ENCODE measurements around the gene AKR1C2.
"Not testable (repeated sequence)": the region's sequence is repeated elsewhere in the genome, so short reads cannot be mapped to it uniquely, and the experiment has no call there.

DNA sequence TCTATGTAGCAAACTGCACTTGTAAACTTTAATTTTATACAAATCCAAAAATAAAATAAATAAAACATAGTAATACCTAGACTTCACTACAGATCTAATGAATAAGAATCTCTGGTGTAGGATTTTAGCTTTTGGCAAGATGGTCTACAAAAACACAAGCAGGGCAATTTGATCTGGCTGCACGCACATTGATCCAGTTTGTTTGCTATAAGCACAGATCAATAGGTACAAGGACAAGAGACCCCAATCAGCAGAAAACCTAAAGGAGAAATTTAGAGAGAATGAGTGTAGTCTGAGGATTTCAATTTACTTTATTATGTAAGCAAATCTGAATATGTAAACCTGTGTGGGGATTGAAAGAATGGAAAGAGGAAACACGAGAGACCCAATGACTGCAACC, 7.7 kb upstream of the AKR1C2 start:
- TF ChIP-seq CTCF (IDR thresholded peaks at IDR 0.05; ENCODE audit: low read depth, low read length, poor library complexity, severe bottlenecking); EZH2phosphoT487 (IDR thresholded peaks at IDR 0.05; ENCODE audit: borderline replicate concordance, low read length): not testable (repeated sequence)

Data from DOHH2 (cell line).